Caco-2 (cell line): Measurements from ENCODE around the gene LRGUK. TPM values are rescaled to one million over a fixed set of nuclear protein-coding genes. Genes with fewer than 3 reads are reported as not detected.

ENCODE experiments used
- BruUV-seq: library from RNA; stranded (reverse); fragments of 400-500 nt; replicated peaks from 2 replicates; lab custom pipeline; 2021; lab: Mats Ljungman, UMichigan
- CTCF ChIA-PET: fragments of 300-600 bp; sonication (Branson Sonifier 250); formaldehyde crosslinking; loops from one replicate; lab custom pipeline; 2022; ENCODE audit warnings: antibody characterized with exemption; lab: Charles Lee
- POLR2A ChIA-PET: fragments of 300-600 bp; sonication (Branson Sonifier 250); formaldehyde crosslinking; loops from one replicate; lab custom pipeline; 2022; ENCODE audit warnings: antibody characterized with exemption; lab: Charles Lee
- DNase-seq, 2 experiments: peaks; one replicate each; pipeline versions ENCODE4 v3.0.0 to v3.0.0-alpha.2; 2020 to 2022
- H3K27me3 ChIP-seq: replicated peaks from 2 replicates; pipeline ENCODE4 v1.6.0; 2011; ENCODE audit warnings: low read length; ENCODE audit not compliant: control insufficient read depth, insufficient read depth
- H3K36me3 ChIP-seq: 2 replicates; pipeline ENCODE4 v1.5.1; 2011; ENCODE audit warnings: low read length; ENCODE audit not compliant: control insufficient read depth, insufficient read depth
- H3K4me1 ChIP-seq: fragments of 250-450 bp; sonication (Bioruptor Pico); 2 replicates; pipeline ENCODE4 v1.5.1; 2020; ENCODE audit warnings: mild to moderate bottlenecking
- H3K4me3 ChIP-seq: 2 replicates; pipeline ENCODE4 v1.5.1; 2011; ENCODE audit warnings: low read depth, mild to moderate bottlenecking, control low read depth, low read length
- H3K9me3 ChIP-seq: fragments of 250-450 bp; sonication (Bioruptor Pico); 2 replicates; pipeline ENCODE4 v1.5.1; 2020; ENCODE audit warnings: mild to moderate bottlenecking, moderate library complexity
- H3K27ac Mint-ChIP-seq: one replicate; pipeline ENCODE4 v1.8.0; 2022; ENCODE audit warnings: mixed read lengths; ENCODE audit not compliant: unreplicated experiment
- H3K27me3 Mint-ChIP-seq: one replicate; pipeline ENCODE4 v1.8.0; 2022; ENCODE audit warnings: mixed read lengths; ENCODE audit not compliant: insufficient read depth, unreplicated experiment
- H3K36me3 Mint-ChIP-seq: one replicate; pipeline ENCODE4 v1.8.0; 2022; ENCODE audit warnings: mild to moderate bottlenecking, mixed read lengths; ENCODE audit not compliant: insufficient read depth, unreplicated experiment
- H3K4me1 Mint-ChIP-seq: one replicate; pipeline ENCODE4 v1.8.0; 2022; ENCODE audit warnings: low read depth, mixed read lengths; ENCODE audit not compliant: unreplicated experiment
- H3K4me3 Mint-ChIP-seq: one replicate; pipeline ENCODE4 v1.8.0; 2022; ENCODE audit warnings: mild to moderate bottlenecking, moderate library complexity, mixed read lengths; ENCODE audit not compliant: unreplicated experiment
- H3K9me3 Mint-ChIP-seq: one replicate; pipeline ENCODE4 v1.8.0; 2022; ENCODE audit warnings: mixed read lengths; ENCODE audit not compliant: unreplicated experiment
- CTCF ChIP-seq, 2 experiments: fragments of 200-600 bp in 1 of 2; IDR thresholded peaks; 1 replicate in 1 of 2; 2 replicates in 1 of 2; pipeline versions ENCODE4 v1.5.1 to v1.8.0; 2011 to 2022; ENCODE audit warnings: antibody characterized with exemption in 1 of 2, control low read depth in 1 of 2, inconsistent platforms in 1 of 2, low read depth in 1 of 2, low read length in 1 of 2, mild to moderate bottlenecking in 1 of 2, moderate library complexity in 1 of 2; ENCODE audit not compliant: insufficient read depth in 1 of 2, severe bottlenecking in 1 of 2, unreplicated experiment in 1 of 2
- intact Hi-C: fragments of 100-400 bp; cut with micrococcal nuclease; formaldehyde crosslinking; loops from one replicate; pipeline ENCODE4 v1.10.0; 2022; ENCODE audit not compliant: unreplicated experiment
- total RNA-seq: library from RNA; stranded (reverse); gene quantifications from 2 replicates; pipeline ENCODE4 v1.2.3, GENCODE V29; 2022

LRGUK gene
- total RNA-seq, 1 experiment from 2014 or later: 0.09 TPM

- POLR2A ChIA-PET: no interaction called here
- Mint-ChIP-seq H3K36me3 (no peaks in the 10 kb centered on the region), H3K4me3 (no peak overlapping the region), H3K4me1 (no peaks in the 10 kb centered on the region), H3K9me3 (no peaks in the 10 kb centered on the region), H3K27ac (no peak overlapping the region), H3K27me3 (peaks cover 10% of the 10 kb centered on the region)
- H3K27me3 ChIP-seq: no peaks in the 10 kb centered on the region
- H3K36me3 ChIP-seq: no peaks in the 10 kb centered on the region
- intact Hi-C loops: no loop called here
- no peak overlapping the region for H3K4me3 ChIP-seq
- H3K4me1 ChIP-seq: no peaks in the 10 kb centered on the region
- DNase-seq: no peak
- no TSS peak for BruUV-seq
- no peak for TF ChIP-seq CTCF (IDR thresholded peaks at IDR 0.05; ENCODE audit: insufficient read depth in 1 of 2, low read depth in 1 of 2, low read length in 1 of 2, severe bottlenecking in 1 of 2, unreplicated experiment in 1 of 2)
- H3K9me3 ChIP-seq: no peaks in the 10 kb centered on the region
- CTCF ChIA-PET: no interaction called here
Measured at GRCh38 chr7:134189559-134189958, 62.4 kb downstream of the LRGUK start.

GRCh38 chr7:134191876-134192275 is 64.7 kb downstream of the LRGUK start:
- ChIA-PET POLR2A (no interaction called here), CTCF (no interaction called here)
- no peak overlapping the region for H3K4me3 Mint-ChIP-seq
- peaks cover 11% of the 10 kb centered on the region for H3K27me3 Mint-ChIP-seq
- Histone ChIP-seq H3K4me3 (no peak overlapping the region), H3K27me3 (no peaks in the 10 kb centered on the region), H3K9me3 (no peaks in the 10 kb centered on the region), H3K4me1 (no peaks in the 10 kb centered on the region), H3K36me3 (no peaks in the 10 kb centered on the region)
- no peak overlapping the region for H3K27ac Mint-ChIP-seq
- no TSS peak for BruUV-seq
- DNase-seq: no peak
- no peaks in the 10 kb centered on the region for H3K36me3 Mint-ChIP-seq
- TF ChIP-seq CTCF (IDR thresholded peaks at IDR 0.05; ENCODE audit: insufficient read depth in 1 of 2, low read depth in 1 of 2, low read length in 1 of 2, severe bottlenecking in 1 of 2, unreplicated experiment in 1 of 2): no peak
- intact Hi-C loops: no loop called here
- H3K9me3 Mint-ChIP-seq: no peaks in the 10 kb centered on the region
- no peaks in the 10 kb centered on the region for H3K4me1 Mint-ChIP-seq

- Mint-ChIP-seq H3K9me3 (no peaks in the 10 kb centered on the region), H3K27ac (no peak overlapping the region), H3K4me1 (no peaks in the 10 kb centered on the region), H3K27me3 (peaks cover 10% of the 10 kb centered on the region), H3K4me3 (no peak overlapping the region), H3K36me3 (no peaks in the 10 kb centered on the region)
- no peaks in the 10 kb centered on the region for H3K4me1 ChIP-seq
- no peaks in the 10 kb centered on the region for H3K27me3 ChIP-seq
- no peak for TF ChIP-seq CTCF (IDR thresholded peaks at IDR 0.05; ENCODE audit: insufficient read depth in 1 of 2, low read depth in 1 of 2, low read length in 1 of 2, severe bottlenecking in 1 of 2, unreplicated experiment in 1 of 2)
- intact Hi-C loops: no loop called here
- no peaks in the 10 kb centered on the region for H3K9me3 ChIP-seq
- POLR2A ChIA-PET: no interaction called here
- H3K4me3 ChIP-seq: no peak overlapping the region
- no TSS peak for BruUV-seq
- H3K36me3 ChIP-seq: no peaks in the 10 kb centered on the region
- CTCF ChIA-PET: no interaction called here
- no peak for DNase-seq
Measured at GRCh38 chr7:134193240-134193639, 66.1 kb downstream of the LRGUK start.
